Right lobe of liver (tissue), 6 donors: ENCODE measurements around the gene CAPS. TPM values are rescaled to one million over a fixed set of nuclear protein-coding genes. Genes with fewer than 3 reads are reported as not detected.

Experiments used
- ATAC-seq, 4 donors: fragments of 200-7000 bp; cut with Tn5 transposase; one replicate each; pipeline ENCODE4 v1.9.1; 2020; ENCODE audit warnings: mild to moderate bottlenecking in 4 of 4, moderate library complexity in 4 of 4
- DNase-seq, 3 donors: peaks; one replicate each; pipeline ENCODE4 v3.0.0-alpha.2; 2020
- H3K27ac ChIP-seq, 3 donors: fragments of 200-600 bp; one replicate each; pipeline ENCODE4 v1.8.0; 2022
- H3K27me3 ChIP-seq, 2 donors: fragments of 200-600 bp; one replicate each; pipeline ENCODE4 v1.8.0; 2022
- H3K36me3 ChIP-seq, 4 donors: fragments of 200-600 bp; sonication (generic) in 1 of 4; one replicate each; pipeline versions ENCODE4 v1.5.1 to v1.8.0; 2017 to 2022; ENCODE audit warnings: control low read depth in 1 of 4
- H3K4me1 ChIP-seq, 4 donors: fragments of 200-600 bp; sonication (generic) in 1 of 4; one replicate each; pipeline versions ENCODE4 v1.5.1 to v1.8.0; 2017 to 2022; ENCODE audit warnings: control low read depth in 1 of 4
- H3K4me3 ChIP-seq, 3 donors: fragments of 200-600 bp; one replicate each; pipeline ENCODE4 v1.8.0; 2022
- H3K9me3 ChIP-seq, 4 donors: fragments of 200-600 bp; sonication (generic) in 1 of 4; one replicate each; pipeline versions ENCODE4 v1.5.1 to v1.8.0; 2017 to 2022; ENCODE audit warnings: control low read depth in 1 of 4
- CTCF ChIP-seq, 4 donors: fragments of 200-600 bp in 3 of 4; fragments of 450-650 bp in 1 of 4; IDR thresholded peaks; one replicate each; pipeline versions ENCODE4 v1.5.1 to v1.8.0; 2016 to 2022; ENCODE audit warnings: antibody characterized with exemption in 4 of 4, mild to moderate bottlenecking in 2 of 4
- POLR2A ChIP-seq: fragments of 450-650 bp; IDR thresholded peaks from one replicate; pipeline ENCODE4 v1.6.1; 2017; ENCODE audit warnings: antibody characterized with exemption, mild to moderate bottlenecking
- WGBS: methylation state at CpG from one replicate; pipeline ENCODE4 v1.1.6; 2018; ENCODE audit warnings: low coverage, low lambda C conversion rate; ENCODE audit not compliant: insufficient coverage; ENCODE audit errors: missing lambda C conversion rate; 5-methylcytosine and 5-hydroxymethylcytosine counted together
- intact Hi-C, 2 donors: fragments of 100-400 bp; cut with DNase I; formaldehyde crosslinking; loops; one replicate each; pipeline versions ENCODE4 v1.11.2 to v1.14.1; 2022
- total RNA-seq, 6 experiments: library from RNA; depleted of rRNA in 2 of 6; stranded (reverse); fragments of >200 nt in 2 of 6; fragmentation: NEBNext Ultra II Directional in 3 of 6; extraction: Animal tissue kit (Norgen Biotek cat#: 25700) in 3 of 6; gene quantifications; one replicate each; pipeline versions ENCODE4 v1.1.0 to v1.2.4, GENCODE V29; 2016 to 2023
- donor health status: DM: no; HTN: yes; CAD: no.
- donor health status: DM: no; HTN: no; CAD: no.
- donor health status: DM: no; HTN: no; CAD: no.
- donor health status: DM: no; HTN: yes; CAD: no.
- donor health status: DM: no; HTN: yes; CAD: no.

Gene CAPS
- total RNA-seq, 6 experiments from 2014 or later = 1.1 to 7.9 (median 5.0) TPM

GRCh38 chr19:5894704-5895349 lies 19.2 kb upstream of the CAPS start:
- Histone ChIP-seq H3K4me1 (peaks cover 0 to 8% (median 2%) of the 10 kb centered on the region in 4 donors), H3K27me3 (no peaks in the 10 kb centered on the region), H3K27ac (no peak overlapping the region), H3K4me3 (no peak overlapping the region), H3K9me3 (no peaks in the 10 kb centered on the region), H3K36me3 (peaks cover 0 to 14% (median 3%) of the 10 kb centered on the region in 4 donors)
- ATAC-seq (no peak), DNase-seq (no peak)
- WGBS = 100% methylated on average over 1 of the region's 28 CpGs
- intact Hi-C loops = loop anchor here (5.0 kb wide), 3 partner anchors 73 to 88 kb away; partner anchors contain the start of gene NRTN (in 1 of the 2)
- TF ChIP-seq POLR2A (no peak), CTCF (IDR thresholded peaks at IDR 0.05) (no peak)

DNA sequence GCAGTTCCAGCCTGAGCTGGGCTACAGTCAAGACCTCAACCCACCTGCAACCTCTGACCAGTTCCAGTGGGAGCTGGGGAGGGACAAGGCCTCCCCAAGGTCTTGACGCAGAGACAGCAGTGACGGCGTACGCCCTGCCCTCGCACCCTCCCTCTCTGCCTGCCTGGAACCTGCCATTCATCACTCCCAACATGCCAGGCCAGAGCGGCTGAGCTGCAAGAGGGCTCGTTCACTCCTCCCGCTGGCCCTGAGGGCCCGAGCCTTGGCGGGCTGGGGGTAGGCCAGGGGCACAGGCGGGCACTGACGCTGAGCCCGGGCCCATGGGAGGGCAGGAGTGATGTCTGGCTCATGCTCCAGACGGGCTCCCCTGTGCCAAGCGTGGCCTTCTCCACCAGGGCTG lies 18.6 kb upstream of the CAPS start:
- DNase-seq (no peak), ATAC-seq (no peak)
- peaks cover 0 to 14% (median 3%) of the 10 kb centered on the region in 4 donors for H3K36me3 ChIP-seq
- H3K4me1 ChIP-seq = peaks cover 0 to 8% (median 2%) of the 10 kb centered on the region in 4 donors
- H3K4me3 ChIP-seq = no peak overlapping the region
- WGBS = 56% methylated on average over 3 of the region's 15 CpGs
- H3K27ac ChIP-seq = no peak overlapping the region
- H3K27me3 ChIP-seq = no peaks in the 10 kb centered on the region
- intact Hi-C loops = loop anchor here in 1 of 2 donors (5.0 kb wide), 1 partner anchor 73 kb away; no protein-coding TSS in a partner anchor
- H3K9me3 ChIP-seq = no peaks in the 10 kb centered on the region
- no peak for TF ChIP-seq CTCF (IDR thresholded peaks at IDR 0.05)
- no peak for TF ChIP-seq POLR2A

GRCh38 chr19:5895890-5896289 lies 18.2 kb upstream of the CAPS start:
- TF ChIP-seq CTCF (IDR thresholded peaks at IDR 0.05) = no peak
- no peak for TF ChIP-seq POLR2A
- WGBS = 84% methylated on average over 5 of the region's 8 CpGs
- Histone ChIP-seq H3K27me3 (no peaks in the 10 kb centered on the region), H3K4me3 (no peak overlapping the region), H3K4me1 (peaks cover 0 to 8% (median 2%) of the 10 kb centered on the region in 4 donors), H3K36me3 (peaks cover 0 to 14% (median 4%) of the 10 kb centered on the region in 4 donors), H3K9me3 (no peaks in the 10 kb centered on the region), H3K27ac (no peak overlapping the region)
- no peak for ATAC-seq
- DNase-seq = no peak
- intact Hi-C loops = loop anchor here in 1 of 2 donors (5.0 kb wide), 1 partner anchor 74 kb away; no protein-coding TSS in a partner anchor

GRCh38 chr19:5896365-5897076 lies 17.5 kb upstream of the CAPS start:
- H3K4me3 ChIP-seq = no peak overlapping the region
- H3K9me3 ChIP-seq = no peaks in the 10 kb centered on the region
- DNase-seq = no peak
- H3K27ac ChIP-seq = no peak overlapping the region
- H3K27me3 ChIP-seq = no peaks in the 10 kb centered on the region
- H3K36me3 ChIP-seq = peaks cover 0 to 18% (median 5%) of the 10 kb centered on the region in 4 donors
- TF ChIP-seq CTCF (IDR thresholded peaks at IDR 0.05) = no peak
- no peak for TF ChIP-seq POLR2A
- peaks cover 0 to 8% (median 2%) of the 10 kb centered on the region in 4 donors for H3K4me1 ChIP-seq
- intact Hi-C loops = loop anchor here in 1 of 2 donors (5.0 kb wide), 1 partner anchor 74 kb away; no protein-coding TSS in a partner anchor
- ATAC-seq = no peak
- 96% methylated on average over 10 of the region's 29 CpGs for WGBS
